Epithelial cell of proximal tubule (primary cell): ENCODE measurements around the gene AK2. TPM values are rescaled to one million over a fixed set of nuclear protein-coding genes. Genes with fewer than 3 reads are reported as not detected.
"Not testable (repeated sequence)": the region's sequence is repeated elsewhere in the genome, so short reads cannot be mapped to it uniquely, and the experiment has no call there.

Experiments used
- DNase-seq: peaks from one replicate; pipeline ENCODE4 v3.0.0-alpha.2; 2011; ENCODE audit warnings: low read depth
- H3K4me3 ChIP-seq: 2 replicates; pipeline ENCODE4 v1.5.1; 2011; ENCODE audit warnings: low read depth, mild to moderate bottlenecking, low read length
- CTCF ChIP-seq: conservative IDR thresholded peaks from 2 replicates; pipeline ENCODE4 v1.5.1; 2012; ENCODE audit warnings: low read depth, mild to moderate bottlenecking, low read length
- total RNA-seq: library from RNA; depleted of rRNA; stranded (reverse); fragments of >200 nt; gene quantifications from 2 replicates; pipeline ENCODE4 v1.2.3, GENCODE V29; 2015

The AK2 gene
- total RNA-seq, 1 donor from 2014 or later: 276 TPM

- peak overlapping the region; percentile 65 for H3K4me3 ChIP-seq
- no peak for DNase-seq
- TF ChIP-seq CTCF: no peak
Observed at GRCh38 chr1:33080373-33080772, 43.7 kb upstream of the AK2 start.

- TF ChIP-seq CTCF: no peak
- H3K4me3 ChIP-seq: no peak overlapping the region
- no peak for DNase-seq
Observed at GRCh38 chr1:33078030-33078591, 41.4 kb upstream of the AK2 start.

GRCh38 chr1:33074193-33074945 lies 37.7 kb upstream of the AK2 start:
- H3K4me3 ChIP-seq: no peak overlapping the region
- no peak for TF ChIP-seq CTCF
- DNase-seq: no peak

- no peak for TF ChIP-seq CTCF
- no peak overlapping the region for H3K4me3 ChIP-seq
- DNase-seq: no peak
Observed at GRCh38 chr1:33072707-33073106, 36.0 kb upstream of the AK2 start.

GRCh38 chr1:33070628-33071027 lies 33.9 kb upstream of the AK2 start:
- H3K4me3 ChIP-seq: no peak overlapping the region
- no peak for TF ChIP-seq CTCF
- DNase-seq: no peak

GRCh38 chr1:33068108-33068507 lies 31.4 kb upstream of the AK2 start:
- not testable (repeated sequence) for H3K4me3 ChIP-seq, DNase-seq

GRCh38 chr1:33066477-33066876 lies 29.8 kb upstream of the AK2 start:
- DNase-seq, H3K4me3 ChIP-seq: not testable (repeated sequence)

GRCh38 chr1:33065301-33065700 lies 28.6 kb upstream of the AK2 start:
- no peak for TF ChIP-seq CTCF
- DNase-seq: no peak
- no peak overlapping the region for H3K4me3 ChIP-seq

- not testable (repeated sequence) for H3K4me3 ChIP-seq, DNase-seq
Observed at GRCh38 chr1:33064284-33064683, 27.6 kb upstream of the AK2 start.
